SK-N-MC (cell line): ENCODE results near the gene PAX7.
"Not testable (repeated sequence)": the region's sequence is repeated elsewhere in the genome, so short reads cannot be mapped to it uniquely, and the experiment has no call there.

Experiments used
- DNase-seq: peaks from one replicate; pipeline ENCODE4 v3.0.0-alpha.2; 2011; ENCODE audit warnings: low read depth, low spot score
- H3K27ac ChIP-seq: fragments of 200-600 bp; sonication (generic); 2 replicates; pipeline ENCODE4 v1.5.1; 2016; ENCODE audit warnings: mixed run types
- H3K36me3 ChIP-seq: fragments of 200-600 bp; sonication (generic); 2 replicates; pipeline ENCODE4 v1.6.1; 2017; ENCODE audit warnings: antibody characterized with exemption, low read length, mixed read lengths; ENCODE audit not compliant: insufficient read depth
- H3K4me3 ChIP-seq: fragments of 200-600 bp; sonication (generic); 2 replicates; pipeline ENCODE4 v1.5.1; 2016
- H3K9ac ChIP-seq: fragments of 200-600 bp; sonication (generic); 2 replicates; pipeline ENCODE4 v1.8.0; 2017; ENCODE audit warnings: mixed run types, mixed read lengths; ENCODE audit not compliant: insufficient read length
- H3K9me3 ChIP-seq: fragments of 200-600 bp; sonication (generic); 2 replicates; pipeline ENCODE4 v1.6.1; 2017; ENCODE audit warnings: low read depth, mild to moderate bottlenecking, antibody characterized with exemption, low read length, moderate library complexity, mixed read lengths
- EZH2 ChIP-seq: fragments of 200-600 bp; sonication (generic); IDR thresholded peaks from one replicate; pipeline ENCODE4 v1.6.1; 2017; ENCODE audit warnings: antibody characterized with exemption
- FOXP2 ChIP-seq: optimal IDR thresholded peaks from 2 replicates; pipeline ENCODE3; 2011; ENCODE audit warnings: mild to moderate bottlenecking, moderate library complexity; ENCODE audit not compliant: insufficient read depth; ENCODE audit errors: extremely low read length, control extremely low read depth
- POLR2AphosphoS5 ChIP-seq: IDR thresholded peaks from 2 replicates; pipeline ENCODE4 v1.6.1; 2012; ENCODE audit warnings: mild to moderate bottlenecking, low read depth, low read length, borderline replicate concordance

The PAX7 gene

GRCh38 chr1:18630511-18631495 is at the start of gene PAX7:
Gene PAX7, plus strand, starts transcription at chr1:18630846. Its CDS starts 758 bp downstream, at chr1:18631604.
- no peaks in the 10 kb centered on the region for H3K9me3 ChIP-seq
- peak within 1 kb of the TSS; percentile 90 for H3K9ac ChIP-seq
- peaks cover 27% of the 10 kb centered on the region for H3K36me3 ChIP-seq
- TF ChIP-seq POLR2AphosphoS5 (peak; percentile 84), EZH2 (no peak)
- no peak for DNase-seq
- H3K27ac ChIP-seq: peak within 1 kb of the TSS; percentile 73
- H3K4me3 ChIP-seq: peak within 1 kb of the TSS; percentile 96

DNA sequence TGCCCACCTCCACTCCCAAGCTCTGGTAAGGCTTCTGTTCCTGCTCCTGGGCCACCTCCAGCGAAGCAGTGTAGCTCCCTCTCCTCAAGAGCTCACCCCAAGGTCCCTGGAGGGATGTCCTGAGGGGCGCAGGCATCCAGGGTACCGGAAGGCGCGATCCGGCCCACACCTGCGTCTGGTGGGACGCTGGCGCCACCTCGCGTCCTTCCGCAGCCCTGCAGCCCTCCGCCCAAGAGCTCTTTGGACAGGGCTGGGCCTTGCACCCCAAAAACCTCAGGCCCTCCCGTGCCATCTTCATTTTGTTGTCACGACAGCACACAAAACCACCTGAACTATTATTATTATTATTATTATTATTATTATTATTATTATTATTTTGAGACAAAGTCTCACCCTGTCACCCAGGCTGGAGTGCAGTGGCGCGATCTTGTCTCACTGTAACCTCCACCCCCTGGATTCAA is 49.2 kb upstream of the PAX7 start:
- Histone ChIP-seq H3K36me3 (no peaks in the 10 kb centered on the region), H3K27ac (no peak overlapping the region), H3K9me3 (no peaks in the 10 kb centered on the region), H3K9ac (no peak overlapping the region), H3K4me3 (no peak overlapping the region)
- TF ChIP-seq FOXP2 (peak; percentile 42), POLR2AphosphoS5 (no peak)
- DNase-seq: no peak

GRCh38 chr1:18582890-18583289 is 47.8 kb upstream of the PAX7 start:
- no peak for TF ChIP-seq POLR2AphosphoS5
- no peak for TF ChIP-seq FOXP2
- no peak for TF ChIP-seq EZH2
- H3K27ac ChIP-seq: no peak overlapping the region
- no peak for DNase-seq
- no peak overlapping the region for H3K4me3 ChIP-seq
- no peaks in the 10 kb centered on the region for H3K36me3 ChIP-seq
- H3K9ac ChIP-seq: no peak overlapping the region
- no peaks in the 10 kb centered on the region for H3K9me3 ChIP-seq

DNA sequence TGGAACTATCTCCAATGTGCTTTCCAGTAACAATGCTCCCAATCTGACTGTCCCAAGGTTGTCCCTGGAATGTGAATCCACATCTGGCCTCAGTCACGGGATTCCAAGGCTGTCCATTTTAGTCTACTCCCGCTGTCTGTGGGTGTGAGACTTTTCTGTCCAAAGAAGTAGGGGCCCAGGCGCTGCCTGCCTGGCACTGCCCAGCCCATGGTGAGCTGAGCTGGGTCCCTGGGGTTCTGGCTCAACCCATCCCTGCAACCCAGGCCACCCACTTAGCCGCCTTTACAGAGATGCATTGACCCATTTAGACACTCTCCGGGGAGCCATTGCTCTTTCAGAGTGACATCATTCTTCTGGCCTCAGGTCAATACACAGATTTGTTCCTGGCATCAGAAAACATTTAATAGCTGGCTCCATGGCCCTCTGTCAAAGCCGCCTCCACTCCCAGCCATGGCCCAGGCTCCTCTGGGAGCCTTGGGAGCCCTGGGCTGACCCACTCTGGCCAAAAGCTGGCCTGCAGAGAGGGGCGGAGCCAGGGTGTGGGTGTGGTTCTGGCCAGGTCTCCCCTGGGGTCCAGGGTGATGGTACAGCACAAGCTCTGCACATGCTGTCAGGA is 47.2 kb upstream of the PAX7 start:
- Histone ChIP-seq H3K9ac (no peak overlapping the region), H3K36me3 (no peaks in the 10 kb centered on the region), H3K9me3 (no peaks in the 10 kb centered on the region), H3K4me3 (no peak overlapping the region), H3K27ac (no peak overlapping the region)
- TF ChIP-seq FOXP2 (no peak), EZH2 (no peak), POLR2AphosphoS5 (no peak)
- DNase-seq: no peak

GRCh38 chr1:18586016-18586415 is 44.6 kb upstream of the PAX7 start:
- H3K4me3 ChIP-seq, H3K9ac ChIP-seq, H3K9me3 ChIP-seq, H3K36me3 ChIP-seq, H3K27ac ChIP-seq, DNase-seq: not testable (repeated sequence)

DNA sequence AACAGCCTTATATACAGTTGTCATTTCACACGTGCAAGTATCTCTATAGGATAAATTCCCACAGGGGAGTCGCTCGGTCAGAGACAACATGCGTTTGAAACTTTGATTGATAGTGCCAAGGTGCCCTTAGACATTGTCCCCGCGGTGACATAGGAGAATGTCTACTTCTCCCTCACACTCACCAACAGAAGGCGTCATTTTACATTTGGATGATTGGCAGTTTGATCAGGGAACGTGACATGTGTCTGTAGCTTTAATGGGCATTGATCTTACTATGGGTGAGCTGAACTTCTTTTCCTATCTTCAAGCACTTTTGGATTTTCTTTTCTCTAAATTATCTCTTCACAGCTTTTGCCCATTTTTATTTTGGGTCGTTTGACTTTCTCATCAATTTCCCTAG is 42.6 kb upstream of the PAX7 start:
- DNase-seq: no peak
- TF ChIP-seq FOXP2: no peak
- no peak for TF ChIP-seq POLR2AphosphoS5
- TF ChIP-seq EZH2: no peak
- Histone ChIP-seq H3K4me3 (no peak overlapping the region), H3K9ac (no peak overlapping the region), H3K36me3 (no peaks in the 10 kb centered on the region), H3K27ac (no peak overlapping the region), H3K9me3 (no peaks in the 10 kb centered on the region)

DNA sequence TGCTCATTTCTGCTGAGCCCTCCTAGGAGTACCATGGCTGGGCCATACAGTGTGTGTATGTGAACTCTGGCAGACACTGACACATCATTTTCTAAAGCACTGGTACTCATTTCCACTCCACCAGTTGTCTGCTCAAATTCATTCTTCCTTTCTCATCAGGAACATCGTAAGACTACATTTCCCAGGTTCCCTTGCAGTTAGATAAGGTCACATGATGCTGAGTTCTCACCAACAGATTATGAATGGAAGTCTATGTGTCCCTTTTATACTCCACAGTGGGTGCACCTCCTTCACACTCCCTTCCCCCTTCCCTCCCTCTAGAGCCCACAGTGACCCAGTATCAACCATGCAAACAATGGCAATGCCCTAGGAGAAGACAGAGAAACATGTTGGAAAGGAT is 38.3 kb upstream of the PAX7 start:
- no peak for TF ChIP-seq EZH2
- no peak overlapping the region for H3K27ac ChIP-seq
- no peak overlapping the region for H3K9ac ChIP-seq
- H3K4me3 ChIP-seq: no peak overlapping the region
- H3K9me3 ChIP-seq: no peaks in the 10 kb centered on the region
- no peak for DNase-seq
- H3K36me3 ChIP-seq: no peaks in the 10 kb centered on the region

GRCh38 chr1:18597160-18598042 is 33.2 kb upstream of the PAX7 start:
- peak overlapping the region; percentile 22 for H3K9ac ChIP-seq
- H3K36me3 ChIP-seq: no peaks in the 10 kb centered on the region
- no peak for DNase-seq
- no peak overlapping the region for H3K4me3 ChIP-seq
- TF ChIP-seq EZH2 (no peak), POLR2AphosphoS5 (no peak), FOXP2 (no peak)
- no peaks in the 10 kb centered on the region for H3K9me3 ChIP-seq
- 0 out of 2 replicates have a peak overlapping the region, but pooled peaks have one; percentile 22 for H3K27ac ChIP-seq
